Subcutaneous abdominal adipose tissue (tissue), 5 donors: ENCODE data around the gene CEP350.

ENCODE experiments used
- H3K27ac ChIP-seq: one replicate; pipeline ENCODE4 v1.7.0; 2013; ENCODE audit warnings: low read depth, mild to moderate bottlenecking, inconsistent platforms, low read length, moderate library complexity
- H3K27me3 ChIP-seq, 5 donors: one replicate each; pipeline ENCODE4 v1.7.0; 2013; ENCODE audit warnings: low read length in 5 of 5, inconsistent platforms in 1 of 5; ENCODE audit not compliant: control insufficient read depth in 5 of 5, insufficient read depth in 4 of 5
- H3K36me3 ChIP-seq, 5 donors: one replicate each; pipeline ENCODE4 v1.7.0; 2013; ENCODE audit warnings: low read length in 5 of 5; ENCODE audit not compliant: control insufficient read depth in 5 of 5, insufficient read depth in 5 of 5
- H3K4me1 ChIP-seq, 5 donors: one replicate each; pipeline ENCODE4 v1.7.0; 2013; ENCODE audit warnings: low read length in 5 of 5, mild to moderate bottlenecking in 3 of 5, moderate library complexity in 1 of 5; ENCODE audit not compliant: control insufficient read depth in 5 of 5, insufficient read depth in 5 of 5
- H3K4me3 ChIP-seq, 5 donors: one replicate each; pipeline ENCODE4 v1.7.0; 2013; ENCODE audit warnings: low read length in 5 of 5, low read depth in 1 of 5
- H3K9ac ChIP-seq, 5 donors: one replicate each; pipeline ENCODE4 v1.7.0; 2013; ENCODE audit warnings: low read length in 5 of 5, mild to moderate bottlenecking in 4 of 5, moderate library complexity in 3 of 5
- H3K9me3 ChIP-seq, 5 donors: one replicate each; pipeline ENCODE4 v1.7.0; 2013; ENCODE audit warnings: low read length in 5 of 5; ENCODE audit not compliant: control insufficient read depth in 5 of 5
- donor health status: healthy.
- donor health status: healthy.
- donor health status: healthy.
- donor health status: healthy.
- donor health status: healthy.

Gene CEP350

GRCh38 chr1:179954493-179955286 lies at the start of gene CEP350:
Gene CEP350, plus strand, starts transcription at chr1:179954810. Its CDS starts 31,372 bp downstream, at chr1:179986182.
- peak within 1 kb of the TSS; percentile 91 for H3K27ac ChIP-seq
- peak within 1 kb of the TSS; percentile 92 to 98 (median 95) for H3K9ac ChIP-seq
- no peaks in the 10 kb centered on the region for H3K36me3 ChIP-seq
- H3K9me3 ChIP-seq, result no peaks in the 10 kb centered on the region
- H3K4me1 ChIP-seq, result peaks cover 3 to 32% (median 29%) of the 10 kb centered on the region in 5 donors
- H3K27me3 ChIP-seq, result no peaks in the 10 kb centered on the region
- peak within 1 kb of the TSS; percentile 80 to 98 (median 96) for H3K4me3 ChIP-seq

- no peaks in the 10 kb centered on the region for H3K4me1 ChIP-seq
- H3K9me3 ChIP-seq, result no peaks in the 10 kb centered on the region
- H3K27me3 ChIP-seq, result no peaks in the 10 kb centered on the region
- no peak overlapping the region for H3K4me3 ChIP-seq
- H3K36me3 ChIP-seq, result peaks cover 16 to 59% (median 48%) of the 10 kb centered on the region in 5 donors
- H3K27ac ChIP-seq, result no peak overlapping the region
- no peak overlapping the region for H3K9ac ChIP-seq
Measured at GRCh38 chr1:179910934-179911333, 43.7 kb upstream of the CEP350 start.

GRCh38 chr1:179911812-179912211 lies 42.8 kb upstream of the CEP350 start:
- no peak overlapping the region for H3K27ac ChIP-seq
- no peaks in the 10 kb centered on the region for H3K9me3 ChIP-seq
- peaks cover 21 to 67% (median 51%) of the 10 kb centered on the region in 5 donors for H3K36me3 ChIP-seq
- no peak overlapping the region for H3K4me3 ChIP-seq
- no peaks in the 10 kb centered on the region for H3K4me1 ChIP-seq
- no peaks in the 10 kb centered on the region for H3K27me3 ChIP-seq
- no peak overlapping the region for H3K9ac ChIP-seq

GRCh38 chr1:179917601-179918429 lies 36.8 kb upstream of the CEP350 start:
- H3K27me3 ChIP-seq, result no peaks in the 10 kb centered on the region
- H3K36me3 ChIP-seq, result peaks cover 32 to 61% (median 52%) of the 10 kb centered on the region in 5 donors
- H3K9ac ChIP-seq, result no peak overlapping the region
- H3K4me1 ChIP-seq, result peaks cover 0 to 3% (median 0%) of the 10 kb centered on the region in 5 donors
- no peak overlapping the region for H3K4me3 ChIP-seq
- no peaks in the 10 kb centered on the region for H3K9me3 ChIP-seq
- no peak overlapping the region for H3K27ac ChIP-seq

GRCh38 chr1:179921472-179921871 lies 33.1 kb upstream of the CEP350 start:
- no peak overlapping the region for H3K9ac ChIP-seq
- no peak overlapping the region for H3K4me3 ChIP-seq
- peaks cover 19 to 37% (median 29%) of the 10 kb centered on the region in 5 donors for H3K36me3 ChIP-seq
- H3K9me3 ChIP-seq, result no peaks in the 10 kb centered on the region
- no peak overlapping the region for H3K27ac ChIP-seq
- H3K27me3 ChIP-seq, result no peaks in the 10 kb centered on the region
- H3K4me1 ChIP-seq, result peaks cover 0 to 3% (median 0%) of the 10 kb centered on the region in 5 donors

GRCh38 chr1:179921981-179922872 lies 32.4 kb upstream of the CEP350 start:
- Histone ChIP-seq H3K4me1 (peaks cover 0 to 3% (median 0%) of the 10 kb centered on the region in 5 donors), H3K4me3 (no peak overlapping the region), H3K9ac (no peak overlapping the region), H3K27ac (no peak overlapping the region), H3K36me3 (peaks cover 19 to 35% (median 26%) of the 10 kb centered on the region in 5 donors), H3K9me3 (no peaks in the 10 kb centered on the region), H3K27me3 (no peaks in the 10 kb centered on the region)

GRCh38 chr1:179923029-179923428 lies 31.6 kb upstream of the CEP350 start:
- Histone ChIP-seq H3K36me3 (peaks cover 12 to 27% (median 18%) of the 10 kb centered on the region in 5 donors), H3K9me3 (no peaks in the 10 kb centered on the region), H3K4me1 (peaks cover 0 to 3% (median 0%) of the 10 kb centered on the region in 5 donors), H3K9ac (no peak overlapping the region), H3K4me3 (no peak overlapping the region), H3K27ac (no peak overlapping the region), H3K27me3 (no peaks in the 10 kb centered on the region)

GRCh38 chr1:179924268-179924667 lies 30.3 kb upstream of the CEP350 start:
- peaks cover 0 to 1% (median 0%) of the 10 kb centered on the region in 5 donors for H3K4me1 ChIP-seq
- no peak overlapping the region for H3K9ac ChIP-seq
- no peak overlapping the region for H3K4me3 ChIP-seq
- H3K27ac ChIP-seq, result no peak overlapping the region
- no peaks in the 10 kb centered on the region for H3K27me3 ChIP-seq
- H3K36me3 ChIP-seq, result peaks cover under 1 to 18% (median 8%) of the 10 kb centered on the region in 5 donors
- no peaks in the 10 kb centered on the region for H3K9me3 ChIP-seq

GRCh38 chr1:179925302-179925701 lies 29.3 kb upstream of the CEP350 start:
- Histone ChIP-seq H3K9me3 (no peaks in the 10 kb centered on the region), H3K4me1 (peaks cover 0 to under 1% (median 0%) of the 10 kb centered on the region in 5 donors), H3K4me3 (no peak overlapping the region), H3K27ac (no peak overlapping the region), H3K36me3 (peaks cover 0 to 14% (median 5%) of the 10 kb centered on the region in 5 donors), H3K27me3 (no peaks in the 10 kb centered on the region), H3K9ac (no peak overlapping the region)
